Spleen (tissue), 7 donors: ENCODE measurements around the gene MAP7D3.

Experiments
- POLR2A ChIP-seq, 3 donors: fragments of 450-650 bp; IDR thresholded peaks; one replicate each; pipeline ENCODE4 v1.5.1; 2017; ENCODE audit warnings: antibody characterized with exemption in 3 of 3, mild to moderate bottlenecking in 1 of 3
- TF ChIP-seq, protein P1 (sequence below), 11 experiments: fragments of 200-600 bp in 7 of 11; fragments of 450-650 bp in 4 of 11; sonication (generic) in 4 of 11; IDR thresholded peaks in 8 of 11; conservative IDR thresholded peaks in 3 of 11; 1 replicate in 7 of 11; 2 replicates in 4 of 11; pipeline versions ENCODE4 v1.4.0 to v1.8.0; 2016 to 2021; ENCODE audit warnings: antibody characterized with exemption in 11 of 11, inconsistent platforms in 4 of 11, mild to moderate bottlenecking in 1 of 11
- donor health status: DM: no; HTN: no; CAD: no; lungs with moderate emphysema.
- donor health status: DM: no; HTN: no; CAD: no.
- donor health status: DM: no; HTN: no; CAD: no.

DNA sequence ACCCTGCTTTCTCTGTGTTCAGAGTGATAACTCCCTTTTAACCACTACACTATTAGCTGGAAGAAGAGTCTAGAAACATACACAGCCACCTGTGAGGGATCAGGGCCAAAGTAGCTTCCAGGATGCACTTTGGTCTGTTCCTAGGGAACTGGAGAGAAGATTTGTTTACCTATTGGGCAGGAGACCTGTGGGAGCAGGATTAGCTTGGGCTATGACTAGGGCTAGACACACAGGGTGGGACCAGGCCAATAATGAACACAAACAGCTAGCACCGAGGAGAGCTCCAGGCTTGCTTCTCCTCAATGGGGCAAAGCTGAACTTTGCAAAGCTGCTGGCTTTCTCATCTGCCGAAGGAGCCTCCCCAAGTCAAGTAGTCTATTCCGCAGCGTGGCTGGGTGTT lies 24.4 kb upstream of the MAP7D3 start:
- TF ChIP-seq, protein P1, sequence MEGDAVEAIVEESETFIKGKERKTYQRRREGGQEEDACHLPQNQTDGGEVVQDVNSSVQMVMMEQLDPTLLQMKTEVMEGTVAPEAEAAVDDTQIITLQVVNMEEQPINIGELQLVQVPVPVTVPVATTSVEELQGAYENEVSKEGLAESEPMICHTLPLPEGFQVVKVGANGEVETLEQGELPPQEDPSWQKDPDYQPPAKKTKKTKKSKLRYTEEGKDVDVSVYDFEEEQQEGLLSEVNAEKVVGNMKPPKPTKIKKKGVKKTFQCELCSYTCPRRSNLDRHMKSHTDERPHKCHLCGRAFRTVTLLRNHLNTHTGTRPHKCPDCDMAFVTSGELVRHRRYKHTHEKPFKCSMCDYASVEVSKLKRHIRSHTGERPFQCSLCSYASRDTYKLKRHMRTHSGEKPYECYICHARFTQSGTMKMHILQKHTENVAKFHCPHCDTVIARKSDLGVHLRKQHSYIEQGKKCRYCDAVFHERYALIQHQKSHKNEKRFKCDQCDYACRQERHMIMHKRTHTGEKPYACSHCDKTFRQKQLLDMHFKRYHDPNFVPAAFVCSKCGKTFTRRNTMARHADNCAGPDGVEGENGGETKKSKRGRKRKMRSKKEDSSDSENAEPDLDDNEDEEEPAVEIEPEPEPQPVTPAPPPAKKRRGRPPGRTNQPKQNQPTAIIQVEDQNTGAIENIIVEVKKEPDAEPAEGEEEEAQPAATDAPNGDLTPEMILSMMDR (IDR thresholded peaks at IDR 0.05 in 8 of 11, conservative IDR thresholded peaks at IDR 0.05 in 3 of 11) = no peak
- no peak for TF ChIP-seq POLR2A (IDR thresholded peaks at IDR 0.05)
